ENCODE data around the gene NRXN3. TPM values are rescaled to one million over a fixed set of nuclear protein-coding genes. Genes with fewer than 3 reads are reported as not detected.

Gene NRXN3
- total and polyA plus RNA-seq, 4 donors = 1.5 to 16.6 (median 7.7) TPM

DNA sequence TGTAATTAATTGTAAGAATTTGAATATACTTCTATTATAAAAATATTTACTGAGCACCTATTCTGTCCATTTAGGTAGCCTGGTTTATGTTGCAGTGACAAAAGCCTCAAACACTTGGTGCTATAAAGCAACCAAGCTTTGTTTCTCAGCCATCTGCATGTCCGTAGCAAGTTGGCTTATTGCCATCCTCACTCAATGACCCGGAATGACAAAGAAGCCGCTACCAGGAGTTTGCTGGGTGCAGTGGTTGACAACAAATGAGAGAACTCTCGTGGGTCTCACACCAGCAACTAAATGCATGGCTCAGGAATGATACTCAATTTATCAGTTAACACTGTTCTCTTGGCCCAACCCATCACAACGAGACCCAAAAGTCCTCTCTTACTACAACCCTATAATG lies 1488.0 kb downstream of the NRXN3 start:
- WGBS, 2 donors = 61 to 73% methylated on average over 5 of the region's 5 CpGs
- ATAC-seq (ENCODE audit: low FRiP score) = no peak
- Histone ChIP-seq H3K27me3 (ENCODE audit: control insufficient read depth in 1 of 2, insufficient read depth in 2 of 2, low read length in 1 of 2) (no peaks in the 10 kb centered on the region), H3K4me3 (ENCODE audit: low read length in 2 of 2) (no peak overlapping the region), H3K4me1 (ENCODE audit: control insufficient read depth in 1 of 2, insufficient read depth in 2 of 2, low read length in 2 of 2) (no peaks in the 10 kb centered on the region), H3K27ac (ENCODE audit: low read depth in 1 of 2, low read length in 2 of 2) (no peak overlapping the region), H3K36me3 (ENCODE audit: control insufficient read depth in 1 of 2, insufficient read depth in 2 of 2, low read length in 1 of 2) (no peaks in the 10 kb centered on the region), H3K9me3 (ENCODE audit: control insufficient read depth, low read length) (peaks cover 1% of the 10 kb centered on the region)
- DNase-seq = no peak
- intact Hi-C loops (cut with DNase I) = no loop called here

DNA sequence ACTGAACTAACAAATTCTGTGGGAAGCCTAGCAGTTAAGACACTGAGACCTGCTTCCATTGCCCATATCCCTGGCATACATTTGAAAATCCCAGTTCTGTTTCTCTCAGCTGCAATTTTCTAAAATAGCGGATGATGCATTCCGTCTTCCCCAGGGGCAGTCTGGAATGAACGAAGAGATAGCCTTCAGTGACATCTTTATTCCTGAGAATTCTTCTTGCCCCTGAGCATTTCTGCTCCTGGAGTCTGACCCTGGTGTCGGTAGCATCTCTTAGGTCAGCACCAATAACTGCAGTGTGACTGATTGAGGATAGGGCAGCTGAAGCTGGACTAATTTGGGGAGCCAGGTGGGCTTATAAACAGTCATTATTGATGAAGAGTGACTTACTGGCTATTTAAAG lies 1488.6 kb downstream of the NRXN3 start:
- Histone ChIP-seq H3K27me3 (ENCODE audit: control insufficient read depth in 1 of 2, insufficient read depth in 2 of 2, low read length in 1 of 2) (no peaks in the 10 kb centered on the region), H3K27ac (ENCODE audit: low read depth in 1 of 2, low read length in 2 of 2) (no peak overlapping the region), H3K4me1 (ENCODE audit: control insufficient read depth in 1 of 2, insufficient read depth in 2 of 2, low read length in 2 of 2) (no peaks in the 10 kb centered on the region), H3K36me3 (ENCODE audit: control insufficient read depth in 1 of 2, insufficient read depth in 2 of 2, low read length in 1 of 2) (no peaks in the 10 kb centered on the region), H3K4me3 (ENCODE audit: low read length in 2 of 2) (no peak overlapping the region), H3K9me3 (ENCODE audit: control insufficient read depth, low read length) (no peaks in the 10 kb centered on the region)
- DNase-seq = no peak
- WGBS, 2 donors = 81 to 85% methylated on average over 4 of the region's 4 CpGs
- intact Hi-C loops (cut with DNase I) = no loop called here
- ATAC-seq (ENCODE audit: low FRiP score) = no peak

DNA sequence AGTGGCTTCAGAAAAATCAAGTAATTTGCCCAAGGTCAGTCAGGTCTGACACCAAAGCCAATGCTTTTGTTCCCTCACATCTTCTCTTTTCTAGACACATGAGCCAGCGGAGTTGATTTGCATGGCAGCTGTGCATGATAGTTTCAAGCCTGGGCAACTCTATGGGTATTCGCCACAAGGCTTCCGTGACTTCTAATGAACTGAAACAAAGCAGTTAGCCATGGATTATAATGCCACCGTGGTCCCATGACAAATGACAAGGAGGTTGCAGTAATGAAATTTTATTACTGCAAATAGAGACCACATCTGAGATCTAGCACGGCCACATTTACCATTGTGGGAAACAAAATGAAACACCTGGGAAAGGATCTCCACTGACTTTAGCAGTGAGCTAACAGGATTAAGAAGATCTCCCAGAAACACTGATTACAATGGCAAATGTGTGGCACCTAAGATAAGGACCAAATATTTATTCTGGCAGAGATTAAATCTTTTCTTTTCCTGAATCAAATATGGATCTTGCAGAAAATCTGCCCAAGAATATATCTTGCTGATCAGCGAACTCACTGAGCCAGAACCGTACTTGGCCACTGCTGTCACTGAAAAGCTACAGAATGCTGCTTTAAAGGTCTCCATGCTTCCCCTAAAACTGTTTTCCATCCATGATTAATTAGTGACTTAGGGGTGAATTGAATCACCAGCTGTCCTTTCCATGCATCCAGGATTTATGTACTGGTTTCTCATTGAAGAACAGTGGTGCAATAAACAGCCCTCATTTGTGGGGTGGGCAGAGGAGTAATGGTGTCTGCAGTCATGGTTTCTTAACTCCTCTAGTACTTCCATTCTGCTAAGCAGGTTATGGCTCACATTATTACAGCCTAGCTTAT lies 1490.1 kb downstream of the NRXN3 start:
- no peaks in the 10 kb centered on the region for H3K4me1 ChIP-seq (ENCODE audit: control insufficient read depth in 1 of 2, insufficient read depth in 2 of 2, low read length in 2 of 2)
- no peak overlapping the region for H3K27ac ChIP-seq (ENCODE audit: low read depth in 1 of 2, low read length in 2 of 2)
- WGBS, 2 donors = 78 to 79% methylated on average over 7 of the region's 7 CpGs
- DNase-seq = no peak
- no peaks in the 10 kb centered on the region for H3K27me3 ChIP-seq (ENCODE audit: control insufficient read depth in 1 of 2, insufficient read depth in 2 of 2, low read length in 1 of 2)
- intact Hi-C loops (cut with DNase I) = no loop called here
- no peaks in the 10 kb centered on the region for H3K9me3 ChIP-seq (ENCODE audit: control insufficient read depth, low read length)
- no peak for ATAC-seq (ENCODE audit: low FRiP score)
- H3K36me3 ChIP-seq (ENCODE audit: control insufficient read depth in 1 of 2, insufficient read depth in 2 of 2, low read length in 1 of 2) = peaks cover 0 to 2% of the 10 kb centered on the region in 2 donors
- H3K4me3 ChIP-seq (ENCODE audit: low read length in 2 of 2) = no peak overlapping the region

DNA sequence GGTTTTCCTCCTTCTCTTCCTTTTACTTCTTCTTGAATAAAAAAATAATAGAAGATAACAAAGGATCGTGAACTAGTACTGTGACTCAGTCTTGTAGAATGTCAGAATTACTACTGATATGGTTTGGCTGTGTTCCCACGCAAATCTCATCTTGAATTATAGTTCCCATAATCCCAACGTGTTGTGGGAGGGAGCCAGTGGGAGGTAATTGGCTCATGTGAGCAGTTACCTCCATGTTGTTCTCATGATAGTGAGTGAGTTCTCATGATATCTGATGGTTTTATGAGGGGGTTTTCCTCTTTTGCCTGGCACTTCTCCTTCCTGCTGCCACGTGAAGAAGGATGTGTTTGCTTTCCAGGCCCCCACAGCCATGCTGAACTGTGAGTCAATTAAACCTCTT lies 1491.6 kb downstream of the NRXN3 start:
- Histone ChIP-seq H3K4me3 (ENCODE audit: low read length in 2 of 2) (no peak overlapping the region), H3K4me1 (ENCODE audit: control insufficient read depth in 1 of 2, insufficient read depth in 2 of 2, low read length in 2 of 2) (no peaks in the 10 kb centered on the region), H3K27me3 (ENCODE audit: control insufficient read depth in 1 of 2, insufficient read depth in 2 of 2, low read length in 1 of 2) (no peaks in the 10 kb centered on the region), H3K9me3 (ENCODE audit: control insufficient read depth, low read length) (no peaks in the 10 kb centered on the region), H3K27ac (ENCODE audit: low read depth in 1 of 2, low read length in 2 of 2) (no peak overlapping the region), H3K36me3 (ENCODE audit: control insufficient read depth in 1 of 2, insufficient read depth in 2 of 2, low read length in 1 of 2) (peaks cover 0 to 2% of the 10 kb centered on the region in 2 donors)
- no peak for DNase-seq
- intact Hi-C loops (cut with DNase I) = no loop called here
- 11 to 21% methylated on average over 4 of the region's 4 CpGs for WGBS, 2 donors
- no peak for ATAC-seq (ENCODE audit: low FRiP score)

DNA sequence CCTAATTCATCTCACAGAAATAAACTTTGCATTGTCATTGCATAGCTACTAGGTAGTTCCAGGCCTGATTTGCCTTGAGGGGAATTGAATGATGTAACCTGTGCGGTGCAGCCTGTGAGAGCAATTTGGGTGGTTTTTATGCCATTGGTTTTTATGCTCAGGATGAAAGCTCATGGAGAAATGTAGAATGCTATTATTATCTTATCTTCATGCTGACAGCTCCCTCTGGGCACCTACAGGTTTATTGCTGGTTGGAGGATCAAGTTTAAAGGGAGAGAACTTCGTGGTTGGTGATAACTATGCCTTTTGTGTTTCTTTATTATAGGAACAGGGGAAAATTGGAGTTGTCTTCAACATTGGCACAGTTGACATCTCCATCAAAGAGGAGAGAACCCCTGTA lies 1493.3 kb downstream of the NRXN3 start:
- peaks cover 0 to 2% of the 10 kb centered on the region in 2 donors for H3K36me3 ChIP-seq (ENCODE audit: control insufficient read depth in 1 of 2, insufficient read depth in 2 of 2, low read length in 1 of 2)
- DNase-seq (no peak), ATAC-seq (ENCODE audit: low FRiP score) (no peak)
- H3K9me3 ChIP-seq (ENCODE audit: control insufficient read depth, low read length) = no peaks in the 10 kb centered on the region
- H3K27ac ChIP-seq (ENCODE audit: low read depth in 1 of 2, low read length in 2 of 2) = no peak overlapping the region
- WGBS, 2 donors = 93 to 97% methylated on average over 2 of the region's 2 CpGs
- no peaks in the 10 kb centered on the region for H3K4me1 ChIP-seq (ENCODE audit: control insufficient read depth in 1 of 2, insufficient read depth in 2 of 2, low read length in 2 of 2)
- no peak overlapping the region for H3K4me3 ChIP-seq (ENCODE audit: low read length in 2 of 2)
- intact Hi-C loops (cut with DNase I) = no loop called here
- H3K27me3 ChIP-seq (ENCODE audit: control insufficient read depth in 1 of 2, insufficient read depth in 2 of 2, low read length in 1 of 2) = no peaks in the 10 kb centered on the region

DNA sequence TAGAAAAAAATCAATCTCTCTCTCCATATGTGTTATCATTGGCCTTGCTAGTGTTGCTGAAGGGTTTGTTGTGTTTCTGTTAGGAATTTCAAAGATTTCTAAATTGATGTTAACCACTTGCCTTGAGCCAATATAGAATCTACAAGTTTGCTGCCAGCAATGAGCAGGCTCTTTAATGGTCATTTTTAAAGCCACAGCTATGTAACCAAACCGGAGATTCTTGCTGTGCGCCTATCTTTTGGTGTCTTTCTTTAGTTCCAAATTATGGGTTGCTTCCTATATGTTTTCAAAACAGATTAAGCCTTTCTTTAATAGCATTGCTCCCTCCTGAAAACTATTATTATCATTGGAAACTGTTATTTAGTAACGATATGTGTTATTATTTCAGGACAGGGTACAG lies 1495.4 kb downstream of the NRXN3 start:
- Histone ChIP-seq H3K27ac (ENCODE audit: low read depth in 1 of 2, low read length in 2 of 2) (no peak overlapping the region), H3K9me3 (ENCODE audit: control insufficient read depth, low read length) (no peaks in the 10 kb centered on the region), H3K27me3 (ENCODE audit: control insufficient read depth in 1 of 2, insufficient read depth in 2 of 2, low read length in 1 of 2) (no peaks in the 10 kb centered on the region), H3K36me3 (ENCODE audit: control insufficient read depth in 1 of 2, insufficient read depth in 2 of 2, low read length in 1 of 2) (peaks cover 0 to 2% of the 10 kb centered on the region in 2 donors), H3K4me3 (ENCODE audit: low read length in 2 of 2) (no peak overlapping the region), H3K4me1 (ENCODE audit: control insufficient read depth in 1 of 2, insufficient read depth in 2 of 2, low read length in 2 of 2) (peaks cover 0 to 2% of the 10 kb centered on the region in 2 donors)
- intact Hi-C loops (cut with DNase I) = no loop called here
- DNase-seq = no peak
- 44 to 55% methylated on average over 3 of the region's 3 CpGs for WGBS, 2 donors
- no peak for ATAC-seq (ENCODE audit: low FRiP score)

DNA sequence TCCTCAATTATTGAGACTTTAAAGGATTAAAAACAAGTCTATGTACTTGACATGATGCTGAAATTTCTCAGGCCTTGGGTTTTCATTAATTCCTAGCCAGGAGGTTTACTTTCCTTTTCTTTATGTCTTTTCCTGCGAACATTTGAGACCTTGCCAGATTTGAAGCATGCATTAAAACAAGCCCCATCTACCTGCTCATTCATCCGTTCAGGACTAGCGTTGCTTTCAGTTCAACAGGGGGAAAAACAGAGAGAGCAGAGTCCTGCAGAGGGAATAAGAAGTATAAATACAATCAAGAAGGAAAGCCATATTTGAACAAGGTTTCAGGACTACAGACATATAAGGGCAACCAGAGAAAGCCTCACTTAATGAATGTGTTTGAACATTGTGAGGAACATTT lies 1498.8 kb downstream of the NRXN3 start:
- intact Hi-C loops (cut with DNase I) = no loop called here
- ATAC-seq (ENCODE audit: low FRiP score) = no peak
- Histone ChIP-seq H3K27me3 (ENCODE audit: control insufficient read depth in 1 of 2, insufficient read depth in 2 of 2, low read length in 1 of 2) (no peaks in the 10 kb centered on the region), H3K27ac (ENCODE audit: low read depth in 1 of 2, low read length in 2 of 2) (no peak overlapping the region), H3K4me3 (ENCODE audit: low read length in 2 of 2) (no peak overlapping the region), H3K9me3 (ENCODE audit: control insufficient read depth, low read length) (no peaks in the 10 kb centered on the region), H3K36me3 (ENCODE audit: control insufficient read depth in 1 of 2, insufficient read depth in 2 of 2, low read length in 1 of 2) (peaks cover 0 to 1% of the 10 kb centered on the region in 2 donors), H3K4me1 (ENCODE audit: control insufficient read depth in 1 of 2, insufficient read depth in 2 of 2, low read length in 2 of 2) (peaks cover 0 to 2% of the 10 kb centered on the region in 2 donors)
- no peak for DNase-seq
- WGBS, 2 donors = 61 to 62% methylated on average over 3 of the region's 3 CpGs

DNA sequence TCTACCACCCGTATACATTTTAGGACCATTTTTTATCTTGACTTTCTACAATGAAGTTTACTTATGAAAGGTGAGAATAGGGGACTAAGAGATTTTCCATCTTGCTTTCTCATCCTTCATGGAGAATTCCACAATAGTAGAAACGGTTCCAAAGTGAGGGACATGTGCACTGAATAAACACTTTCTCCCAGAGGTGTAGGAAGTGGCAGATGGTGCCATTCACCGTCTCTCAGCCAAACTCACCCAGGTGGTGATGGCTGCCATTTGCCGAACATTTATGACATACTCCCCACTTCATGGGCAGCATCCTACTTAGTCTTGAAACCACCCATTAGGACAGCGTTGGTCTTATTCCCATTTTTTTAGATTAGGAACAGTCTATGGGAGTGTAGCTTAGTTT lies 1500.6 kb downstream of the NRXN3 start:
- WGBS, 2 donors = 79 to 80% methylated on average over 5 of the region's 5 CpGs
- intact Hi-C loops (cut with DNase I) = no loop called here
- Histone ChIP-seq H3K9me3 (ENCODE audit: control insufficient read depth, low read length) (no peaks in the 10 kb centered on the region), H3K4me3 (ENCODE audit: low read length in 2 of 2) (no peak overlapping the region), H3K27me3 (ENCODE audit: control insufficient read depth in 1 of 2, insufficient read depth in 2 of 2, low read length in 1 of 2) (no peaks in the 10 kb centered on the region), H3K27ac (ENCODE audit: low read depth in 1 of 2, low read length in 2 of 2) (no peak overlapping the region), H3K4me1 (ENCODE audit: control insufficient read depth in 1 of 2, insufficient read depth in 2 of 2, low read length in 2 of 2) (peaks cover 0 to 2% of the 10 kb centered on the region in 2 donors), H3K36me3 (ENCODE audit: control insufficient read depth in 1 of 2, insufficient read depth in 2 of 2, low read length in 1 of 2) (no peaks in the 10 kb centered on the region)
- ATAC-seq (ENCODE audit: low FRiP score) (no peak), DNase-seq (no peak)

DNA sequence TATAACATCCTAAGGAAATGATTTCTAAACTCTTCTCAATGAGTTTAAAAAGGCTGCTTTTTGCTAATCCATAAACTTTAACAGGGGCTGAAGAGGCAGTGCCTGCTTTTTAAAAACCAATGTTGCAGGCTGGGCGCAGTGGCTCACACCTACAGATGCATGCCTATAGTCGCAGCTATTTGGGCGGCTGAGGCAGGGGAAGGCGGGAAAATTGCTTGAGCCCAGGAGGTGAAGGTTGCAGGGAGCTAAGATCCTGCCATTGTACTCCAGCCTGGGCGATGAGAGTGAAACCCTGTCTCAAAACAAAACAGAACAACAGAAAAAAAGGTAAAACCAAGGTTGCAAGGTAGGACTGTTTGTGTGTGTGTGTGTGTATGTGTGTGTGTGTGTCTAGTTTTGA lies 1509.9 kb downstream of the NRXN3 start:
- Histone ChIP-seq H3K4me3 (ENCODE audit: low read length in 2 of 2) (no peak overlapping the region), H3K27ac (ENCODE audit: low read depth in 1 of 2, low read length in 2 of 2) (no peak overlapping the region), H3K9me3 (ENCODE audit: control insufficient read depth, low read length) (no peaks in the 10 kb centered on the region), H3K36me3 (ENCODE audit: control insufficient read depth in 1 of 2, insufficient read depth in 2 of 2, low read length in 1 of 2) (no peaks in the 10 kb centered on the region), H3K27me3 (ENCODE audit: control insufficient read depth in 1 of 2, insufficient read depth in 2 of 2, low read length in 1 of 2) (no peaks in the 10 kb centered on the region), H3K4me1 (ENCODE audit: control insufficient read depth in 1 of 2, insufficient read depth in 2 of 2, low read length in 2 of 2) (no peaks in the 10 kb centered on the region)
- intact Hi-C loops (cut with DNase I) = no loop called here
- 83 to 85% methylated on average over 5 of the region's 5 CpGs for WGBS, 2 donors
- DNase-seq = no peak
- ATAC-seq (ENCODE audit: low FRiP score) = no peak
